Measurements from ENCODE around the gene KCNIP4. TPM values are rescaled to one million over a fixed set of nuclear protein-coding genes. Genes with fewer than 3 reads are reported as not detected.
"Not testable (repeated sequence)": the region's sequence is repeated elsewhere in the genome, so short reads cannot be mapped to it uniquely, and the experiment has no call there.

KCNIP4 gene
- total RNA-seq, 1 donor from 2014 or later, result 0.39 TPM

DNA sequence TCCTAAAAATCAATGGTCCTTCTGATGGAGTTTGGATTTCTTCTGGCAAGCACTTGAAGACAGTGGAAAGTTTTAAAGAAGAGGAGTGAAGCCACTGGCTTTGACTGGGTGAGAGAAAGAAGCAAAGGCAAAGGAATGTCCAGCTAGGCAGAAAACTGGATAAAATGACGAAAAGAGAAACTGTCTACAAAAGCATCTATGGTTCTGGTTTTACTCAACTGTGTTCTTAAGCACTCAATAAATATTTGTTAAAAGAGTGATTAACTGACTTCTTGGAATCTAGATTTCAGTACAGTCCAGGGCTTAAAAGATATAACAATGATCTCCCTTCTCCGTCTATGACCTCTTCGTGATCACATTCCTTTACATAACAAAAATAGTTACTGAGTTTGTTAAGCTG is 1195.9 kb downstream of the KCNIP4 start:
- H3K79me2 ChIP-seq (ENCODE audit: low read depth), result no peaks in the 10 kb centered on the region
- H3K27me3 Mint-ChIP-seq (ENCODE audit: insufficient read depth, low read depth), result no peaks in the 10 kb centered on the region
- H3K4me1 ChIP-seq, result no peaks in the 10 kb centered on the region
- no peak overlapping the region for H3K4me3 Mint-ChIP-seq
- no peaks in the 10 kb centered on the region for H4K20me1 ChIP-seq (ENCODE audit: low read depth)
- H3K9me3 Mint-ChIP-seq, result no peaks in the 10 kb centered on the region
- DNase-seq (ENCODE audit: low spot score), result no peak
- H3K4me3 ChIP-seq, result no peak overlapping the region
- H3K36me3 ChIP-seq, result no peaks in the 10 kb centered on the region
- H3K9me3 ChIP-seq (ENCODE audit: low read depth), result no peaks in the 10 kb centered on the region
- no peaks in the 10 kb centered on the region for H3K4me1 Mint-ChIP-seq
- H3K27me3 ChIP-seq, result no peaks in the 10 kb centered on the region
- no peak overlapping the region for H3K4me2 ChIP-seq
- H3K27ac Mint-ChIP-seq, result no peak overlapping the region
- no peak overlapping the region for H3K27ac ChIP-seq
- H3F3A ChIP-seq (ENCODE audit: low read depth), result no peaks in the 10 kb centered on the region
- H3K9ac ChIP-seq, result no peak overlapping the region
- TF ChIP-seq, protein P1, sequence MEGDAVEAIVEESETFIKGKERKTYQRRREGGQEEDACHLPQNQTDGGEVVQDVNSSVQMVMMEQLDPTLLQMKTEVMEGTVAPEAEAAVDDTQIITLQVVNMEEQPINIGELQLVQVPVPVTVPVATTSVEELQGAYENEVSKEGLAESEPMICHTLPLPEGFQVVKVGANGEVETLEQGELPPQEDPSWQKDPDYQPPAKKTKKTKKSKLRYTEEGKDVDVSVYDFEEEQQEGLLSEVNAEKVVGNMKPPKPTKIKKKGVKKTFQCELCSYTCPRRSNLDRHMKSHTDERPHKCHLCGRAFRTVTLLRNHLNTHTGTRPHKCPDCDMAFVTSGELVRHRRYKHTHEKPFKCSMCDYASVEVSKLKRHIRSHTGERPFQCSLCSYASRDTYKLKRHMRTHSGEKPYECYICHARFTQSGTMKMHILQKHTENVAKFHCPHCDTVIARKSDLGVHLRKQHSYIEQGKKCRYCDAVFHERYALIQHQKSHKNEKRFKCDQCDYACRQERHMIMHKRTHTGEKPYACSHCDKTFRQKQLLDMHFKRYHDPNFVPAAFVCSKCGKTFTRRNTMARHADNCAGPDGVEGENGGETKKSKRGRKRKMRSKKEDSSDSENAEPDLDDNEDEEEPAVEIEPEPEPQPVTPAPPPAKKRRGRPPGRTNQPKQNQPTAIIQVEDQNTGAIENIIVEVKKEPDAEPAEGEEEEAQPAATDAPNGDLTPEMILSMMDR (IDR thresholded peaks at IDR 0.05), result no peak
- TF ChIP-seq EZH2phosphoT487 (IDR thresholded peaks at IDR 0.05) (no peak), EZH2 (IDR thresholded peaks at IDR 0.05) (no peak)
- peaks cover 8% of the 10 kb centered on the region for H3K36me3 Mint-ChIP-seq
- H2AFZ ChIP-seq (replicated peaks), result no peak overlapping the region

DNA sequence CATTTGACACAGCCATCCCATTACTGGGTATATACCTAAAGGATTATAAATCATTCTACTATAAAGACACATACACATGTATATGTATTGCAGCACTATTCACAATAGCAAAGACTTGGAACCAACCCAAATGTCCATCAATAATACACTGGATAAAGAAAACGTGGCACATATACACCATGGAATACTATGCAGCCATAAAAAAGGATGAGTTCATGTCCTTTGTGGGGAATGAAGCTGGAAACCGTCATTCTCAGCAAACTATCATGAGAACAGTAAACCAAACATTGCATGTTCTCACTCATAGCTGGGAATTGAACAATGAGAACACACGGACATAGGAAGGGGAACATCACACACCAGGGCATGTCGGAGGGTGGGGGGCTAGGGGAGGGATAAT is 1202.6 kb downstream of the KCNIP4 start:
- not testable (repeated sequence) for H3K4me3 ChIP-seq; DNase-seq (ENCODE audit: low spot score); H3K79me2 ChIP-seq (ENCODE audit: low read depth); H3K27me3 Mint-ChIP-seq (ENCODE audit: insufficient read depth, low read depth); H3K4me1 ChIP-seq; H3K4me2 ChIP-seq; H2AFZ ChIP-seq (replicated peaks); H3K9ac ChIP-seq; H3K36me3 ChIP-seq; H3K27me3 ChIP-seq; H3F3A ChIP-seq (ENCODE audit: low read depth); H3K4me1 Mint-ChIP-seq; H3K27ac Mint-ChIP-seq; H3K9me3 ChIP-seq (ENCODE audit: low read depth); H4K20me1 ChIP-seq (ENCODE audit: low read depth); H3K27ac ChIP-seq; H3K4me3 Mint-ChIP-seq
- peaks cover 23% of the 10 kb centered on the region for H3K36me3 Mint-ChIP-seq
- peaks cover 23% of the 10 kb centered on the region for H3K9me3 Mint-ChIP-seq

DNA sequence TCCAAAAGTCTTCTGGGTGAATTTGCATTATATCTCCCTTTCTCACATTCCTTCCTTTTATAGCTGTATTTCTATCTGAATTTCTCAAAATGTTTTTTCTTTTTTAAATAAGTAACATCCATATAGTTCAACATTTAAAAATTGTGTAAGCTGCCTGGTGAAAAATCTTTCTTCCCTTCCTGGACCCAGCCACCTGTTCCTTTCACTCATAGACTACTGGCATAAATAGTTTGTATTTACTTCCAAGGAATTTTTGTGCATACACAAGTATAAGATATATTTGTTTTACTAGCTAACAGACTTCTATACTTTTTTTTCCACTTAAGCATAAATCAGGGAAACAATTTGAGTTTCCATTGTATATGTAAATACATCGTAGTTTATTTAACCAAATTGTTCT is 1212.6 kb downstream of the KCNIP4 start:
- Histone ChIP-seq H3K27me3 (no peaks in the 10 kb centered on the region), H3K4me2 (no peak overlapping the region), H3K27ac (no peak overlapping the region), H3F3A (ENCODE audit: low read depth) (no peaks in the 10 kb centered on the region), H3K4me1 (no peaks in the 10 kb centered on the region), H2AFZ (replicated peaks) (no peak overlapping the region), H3K9ac (no peak overlapping the region), H3K9me3 (ENCODE audit: low read depth) (peaks cover 16% of the 10 kb centered on the region), H4K20me1 (ENCODE audit: low read depth) (no peaks in the 10 kb centered on the region), H3K4me3 (no peak overlapping the region), H3K36me3 (peaks cover 18% of the 10 kb centered on the region), H3K79me2 (ENCODE audit: low read depth) (no peaks in the 10 kb centered on the region)
- no peak overlapping the region for H3K4me3 Mint-ChIP-seq
- peaks cover 49% of the 10 kb centered on the region for H3K36me3 Mint-ChIP-seq
- TF ChIP-seq, protein P1 (IDR thresholded peaks at IDR 0.05), result no peak
- no peak for TF ChIP-seq EZH2 (IDR thresholded peaks at IDR 0.05)
- no peak for TF ChIP-seq EZH2phosphoT487 (IDR thresholded peaks at IDR 0.05)
- H3K27me3 Mint-ChIP-seq (ENCODE audit: insufficient read depth, low read depth), result peaks cover 4% of the 10 kb centered on the region
- DNase-seq (ENCODE audit: low spot score), result no peak
- no peaks in the 10 kb centered on the region for H3K4me1 Mint-ChIP-seq
- peaks cover 40% of the 10 kb centered on the region for H3K9me3 Mint-ChIP-seq
- no peak overlapping the region for H3K27ac Mint-ChIP-seq

DNA sequence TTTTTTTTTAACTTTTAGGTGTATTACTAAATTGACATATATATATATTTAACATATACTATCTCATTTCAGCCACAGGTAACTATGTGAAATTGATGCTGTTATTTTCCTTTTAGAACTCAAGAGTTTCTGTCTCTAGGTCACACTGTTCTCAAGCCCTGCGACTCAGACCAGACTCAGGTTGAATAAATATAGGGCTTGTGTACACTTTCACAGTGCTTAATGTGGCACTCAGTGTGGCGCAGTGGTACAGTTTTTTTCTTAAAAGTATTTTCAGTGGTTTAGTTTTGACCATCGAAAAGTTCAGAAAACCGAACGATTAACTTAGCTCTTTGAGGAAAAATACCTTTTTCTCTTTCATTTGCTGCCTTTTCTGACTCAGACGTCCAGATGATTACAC is 1223.7 kb downstream of the KCNIP4 start:
- TF ChIP-seq EZH2phosphoT487 (IDR thresholded peaks at IDR 0.05) (no peak), EZH2 (IDR thresholded peaks at IDR 0.05) (no peak)
- TF ChIP-seq, protein P1 (IDR thresholded peaks at IDR 0.05), result no peak
- H3K4me1 Mint-ChIP-seq, result no peaks in the 10 kb centered on the region
- peaks cover 24% of the 10 kb centered on the region for H3K36me3 ChIP-seq
- H3K27ac ChIP-seq, result no peak overlapping the region
- no peak overlapping the region for H3K4me3 Mint-ChIP-seq
- peaks cover 21% of the 10 kb centered on the region for H3K9me3 Mint-ChIP-seq
- no peaks in the 10 kb centered on the region for H3K79me2 ChIP-seq (ENCODE audit: low read depth)
- no peak overlapping the region for H3K4me3 ChIP-seq
- no peak overlapping the region for H3K9ac ChIP-seq
- no peak overlapping the region for H2AFZ ChIP-seq (replicated peaks)
- no peak overlapping the region for H3K27ac Mint-ChIP-seq
- H3K36me3 Mint-ChIP-seq, result peaks cover 50% of the 10 kb centered on the region
- no peaks in the 10 kb centered on the region for H4K20me1 ChIP-seq (ENCODE audit: low read depth)
- no peak overlapping the region for H3K4me2 ChIP-seq
- peaks cover 16% of the 10 kb centered on the region for H3K4me1 ChIP-seq
- no peak for DNase-seq (ENCODE audit: low spot score)
- no peaks in the 10 kb centered on the region for H3K27me3 ChIP-seq
- H3F3A ChIP-seq (ENCODE audit: low read depth), result no peaks in the 10 kb centered on the region
- H3K9me3 ChIP-seq (ENCODE audit: low read depth), result peaks cover 14% of the 10 kb centered on the region
- no peaks in the 10 kb centered on the region for H3K27me3 Mint-ChIP-seq (ENCODE audit: insufficient read depth, low read depth)
